SK-N-SH treated with all-trans-retinoic acid at 6 μM for 48 hours (cell line): ENCODE results near the gene TMEM132D.

ENCODE experiments used
- CSDC2 ChIP-seq: fragments of 250-450 bp; sonication (Bioruptor Pico); IDR thresholded peaks from 2 replicates; pipeline ENCODE4 v1.5.0; 2020; ENCODE audit warnings: mild to moderate bottlenecking, moderate library complexity
- ESRRG ChIP-seq: fragments of 250-450 bp; sonication (Bioruptor Pico); IDR thresholded peaks from 2 replicates; pipeline ENCODE4 v1.6.1; 2021; ENCODE audit warnings: mild to moderate bottlenecking
- OSR1 ChIP-seq: fragments of 250-450 bp; sonication (Bioruptor Pico); IDR thresholded peaks from 2 replicates; pipeline ENCODE4 v1.8.0; 2022; ENCODE audit warnings: moderate library complexity, mild to moderate bottlenecking, inconsistent platforms
- SNAI2 ChIP-seq: fragments of 250-450 bp; sonication (Bioruptor Pico); IDR thresholded peaks from 2 replicates; pipeline ENCODE4 v1.5.0; 2020; ENCODE audit warnings: mild to moderate bottlenecking, moderate library complexity
- ZFP3 ChIP-seq: fragments of 250-450 bp; sonication (Bioruptor Pico); IDR thresholded peaks from 2 replicates; pipeline ENCODE4 v1.5.0; 2020; ENCODE audit warnings: mild to moderate bottlenecking, moderate library complexity
- ZNF8 ChIP-seq: fragments of 450-650 bp; formaldehyde crosslinking; IDR thresholded peaks from 2 replicates; pipeline ENCODE4 v1.5.0; 2020; ENCODE audit warnings: mild to moderate bottlenecking, moderate library complexity
- TF ChIP-seq, protein P1 (sequence below): fragments of 250-450 bp; sonication (Bioruptor Pico); IDR thresholded peaks from 2 replicates; pipeline ENCODE4 v1.5.1; 2020; ENCODE audit warnings: low read depth, mild to moderate bottlenecking, moderate library complexity
- TF ChIP-seq, protein P2 (sequence below): fragments of 250-450 bp; sonication (Bioruptor Pico); IDR thresholded peaks from 2 replicates; pipeline ENCODE4 v1.5.1; 2021; ENCODE audit warnings: mild to moderate bottlenecking, moderate library complexity

DNA sequence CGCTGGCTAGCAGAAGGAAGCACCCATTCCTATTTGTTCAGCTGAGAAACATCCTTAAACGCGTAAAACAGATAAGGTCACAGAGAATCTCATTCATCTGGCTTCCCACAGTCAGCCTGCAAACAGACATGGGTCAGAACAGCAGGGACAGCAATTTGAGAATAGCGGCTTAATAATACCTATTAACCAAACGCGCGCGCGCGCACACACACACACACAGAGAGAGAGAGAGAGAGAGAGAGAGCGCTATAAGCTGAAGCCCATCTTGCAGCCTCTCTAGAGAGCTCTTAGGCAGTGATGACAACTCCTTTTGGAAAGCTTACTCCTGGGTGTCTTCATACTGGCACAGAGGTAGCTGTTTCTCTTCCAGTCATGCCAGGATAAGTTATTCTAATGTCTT lies 26.4 kb downstream of the TMEM132D start:
- TF ChIP-seq CSDC2 (CRISPR knock-in tag) (no peak), ZFP3 (CRISPR knock-in tag) (no peak), ZNF8 (CRISPR knock-in tag) (no peak), ESRRG (CRISPR knock-in tag) (no peak), SNAI2 (CRISPR knock-in tag) (no peak), OSR1 (no peak)
- TF ChIP-seq, protein P1, sequence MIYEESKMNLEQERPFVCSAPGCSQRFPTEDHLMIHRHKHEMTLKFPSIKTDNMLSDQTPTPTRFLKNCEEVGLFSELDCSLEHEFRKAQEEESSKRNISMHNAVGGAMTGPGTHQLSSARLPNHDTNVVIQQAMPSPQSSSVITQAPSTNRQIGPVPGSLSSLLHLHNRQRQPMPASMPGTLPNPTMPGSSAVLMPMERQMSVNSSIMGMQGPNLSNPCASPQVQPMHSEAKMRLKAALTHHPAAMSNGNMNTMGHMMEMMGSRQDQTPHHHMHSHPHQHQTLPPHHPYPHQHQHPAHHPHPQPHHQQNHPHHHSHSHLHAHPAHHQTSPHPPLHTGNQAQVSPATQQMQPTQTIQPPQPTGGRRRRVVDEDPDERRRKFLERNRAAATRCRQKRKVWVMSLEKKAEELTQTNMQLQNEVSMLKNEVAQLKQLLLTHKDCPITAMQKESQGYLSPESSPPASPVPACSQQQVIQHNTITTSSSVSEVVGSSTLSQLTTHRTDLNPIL (CRISPR knock-in tag): no peak
- TF ChIP-seq, protein P2, sequence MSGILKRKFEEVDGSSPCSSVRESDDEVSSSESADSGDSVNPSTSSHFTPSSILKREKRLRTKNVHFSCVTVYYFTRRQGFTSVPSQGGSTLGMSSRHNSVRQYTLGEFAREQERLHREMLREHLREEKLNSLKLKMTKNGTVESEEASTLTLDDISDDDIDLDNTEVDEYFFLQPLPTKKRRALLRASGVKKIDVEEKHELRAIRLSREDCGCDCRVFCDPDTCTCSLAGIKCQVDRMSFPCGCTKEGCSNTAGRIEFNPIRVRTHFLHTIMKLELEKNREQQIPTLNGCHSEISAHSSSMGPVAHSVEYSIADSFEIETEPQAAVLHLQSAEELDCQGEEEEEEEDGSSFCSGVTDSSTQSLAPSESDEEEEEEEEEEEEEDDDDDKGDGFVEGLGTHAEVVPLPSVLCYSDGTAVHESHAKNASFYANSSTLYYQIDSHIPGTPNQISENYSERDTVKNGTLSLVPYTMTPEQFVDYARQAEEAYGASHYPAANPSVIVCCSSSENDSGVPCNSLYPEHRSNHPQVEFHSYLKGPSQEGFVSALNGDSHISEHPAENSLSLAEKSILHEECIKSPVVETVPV (CRISPR knock-in tag): no peak
